Natural killer cell treated with Interleukin-12 subunit alpha and Interleukin-12 subunit beta and Interleukin-15 and Interleukin-18, amount 100 ng/mL, for 72 hours (primary cell): ENCODE measurements around the gene MAP1A. TPM values are rescaled to one million over a fixed set of nuclear protein-coding genes. Genes with fewer than 3 reads are reported as not detected.
"Not testable (repeated sequence)": the region's sequence is repeated elsewhere in the genome, so short reads cannot be mapped to it uniquely, and the experiment has no call there.

Source experiments
- ATAC-seq, 2 donors: fragments of 150-1000 bp; cut with Tn5 transposase in 1 of 2; sonication (Bioruptor Pico), chemical (Tn5 transposase) in 1 of 2; 2 replicates each; pipeline ENCODE4 v1.10.0; 2021
- DNase-seq: peaks from one replicate; pipeline ENCODE4 v3.0.0; 2022; ENCODE audit warnings: low spot score
- H3K27ac Mint-ChIP-seq, 2 donors: 1 replicate in 1 of 2; 2 replicates in 1 of 2; pipeline ENCODE4 v1.8.0; 2022; ENCODE audit warnings: mixed read lengths in 2 of 2, mild to moderate bottlenecking in 1 of 2, moderate library complexity in 1 of 2
- H3K27me3 Mint-ChIP-seq, 2 donors: 1 replicate in 1 of 2; 2 replicates in 1 of 2; pipeline ENCODE4 v1.8.0; 2022; ENCODE audit warnings: mixed read lengths in 2 of 2
- H3K36me3 Mint-ChIP-seq: one replicate; pipeline ENCODE4 v1.8.0; 2022; ENCODE audit warnings: mixed read lengths
- H3K4me1 Mint-ChIP-seq, 2 donors: 1 replicate in 1 of 2; 2 replicates in 1 of 2; pipeline ENCODE4 v1.8.0; 2022; ENCODE audit warnings: low read depth in 2 of 2, mixed read lengths in 2 of 2, mild to moderate bottlenecking in 1 of 2
- H3K4me3 Mint-ChIP-seq: one replicate; pipeline ENCODE4 v1.8.0; 2022; ENCODE audit warnings: mixed read lengths
- H3K9me3 Mint-ChIP-seq: 2 replicates; pipeline ENCODE4 v1.8.0; 2022; ENCODE audit warnings: mixed read lengths
- total RNA-seq, 2 donors: library from RNA; stranded (reverse); gene quantifications; one replicate each; pipeline ENCODE4 v1.2.3, GENCODE V29; 2022

MAP1A gene
- total RNA-seq, 2 donors from 2014 or later = 0.24 to 1.2 TPM

DNA sequence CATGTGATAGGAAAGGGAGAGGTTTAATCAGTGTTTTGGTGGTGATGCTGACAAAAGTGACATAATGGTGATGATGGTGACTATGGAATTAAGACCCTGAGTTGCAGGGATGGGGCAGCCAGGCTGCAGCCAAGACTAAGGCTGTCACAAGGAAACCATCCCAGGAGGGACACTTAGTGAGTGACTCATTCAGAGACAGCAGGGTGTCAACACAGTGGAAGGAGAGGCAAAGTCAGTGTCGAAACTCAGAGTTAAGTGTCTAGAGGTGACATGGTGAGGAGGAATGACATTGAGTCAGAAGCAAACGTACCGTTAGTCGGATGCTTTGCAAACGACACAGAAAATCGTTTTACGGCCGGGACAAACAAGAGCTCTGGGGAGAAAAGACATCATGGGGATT is 46.4 kb downstream of the MAP1A start:
- H3K4me1 Mint-ChIP-seq, H3K27ac Mint-ChIP-seq, DNase-seq, H3K9me3 Mint-ChIP-seq, H3K4me3 Mint-ChIP-seq, H3K36me3 Mint-ChIP-seq, H3K27me3 Mint-ChIP-seq: not testable (repeated sequence)
- ATAC-seq = peak; percentile 57 to 69

DNA sequence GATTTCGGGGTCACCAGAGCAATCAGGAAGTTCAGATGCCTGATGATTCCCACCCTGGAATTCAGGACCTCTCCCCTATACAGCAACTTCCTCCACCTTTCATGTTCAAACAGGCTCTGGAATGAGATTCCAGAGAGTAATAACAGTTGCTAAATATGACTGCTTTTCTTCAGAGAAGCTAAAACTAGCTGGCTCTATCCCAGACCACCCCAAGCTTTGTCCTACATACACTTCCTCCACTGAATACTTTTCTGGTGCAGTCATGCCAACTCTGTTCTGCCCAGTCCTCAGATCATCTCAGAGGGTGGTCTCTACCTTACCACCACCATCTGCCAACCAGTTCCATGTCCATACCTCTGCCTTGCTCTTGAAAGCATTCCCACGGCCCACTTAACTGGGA is 49.2 kb downstream of the MAP1A start:
- not testable (repeated sequence) for H3K4me1 Mint-ChIP-seq, ATAC-seq, H3K27ac Mint-ChIP-seq, H3K27me3 Mint-ChIP-seq, H3K36me3 Mint-ChIP-seq, H3K9me3 Mint-ChIP-seq, H3K4me3 Mint-ChIP-seq, DNase-seq

DNA sequence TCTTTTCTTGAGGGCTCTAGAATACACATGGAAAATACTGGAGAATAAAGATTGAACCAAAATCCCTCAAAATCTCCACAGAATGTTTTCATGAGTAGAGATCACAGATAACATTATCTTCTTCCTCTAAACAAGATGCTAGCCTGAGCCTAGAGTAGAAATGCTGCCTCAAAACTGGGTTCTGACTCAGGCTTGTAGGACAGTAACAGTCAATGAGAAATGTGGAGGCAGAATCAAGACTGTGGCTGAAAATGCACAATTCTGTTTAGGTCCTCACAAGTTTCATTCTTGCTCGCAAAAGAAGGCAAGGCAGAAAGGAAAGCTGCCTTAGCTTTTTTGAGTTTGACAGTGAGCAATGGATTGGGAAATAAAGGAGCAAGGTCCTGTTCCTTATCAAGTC is 57.2 kb downstream of the MAP1A start:
- H3K27me3 Mint-ChIP-seq, ATAC-seq, H3K4me1 Mint-ChIP-seq, H3K27ac Mint-ChIP-seq, H3K4me3 Mint-ChIP-seq, DNase-seq, H3K9me3 Mint-ChIP-seq, H3K36me3 Mint-ChIP-seq: not testable (repeated sequence)

Other genes starting within 250 kb of the MAP1A start
- gene TGM7, start 215.4 kb upstream of the MAP1A start, total RNA-seq = not detected
- 10 to 100 TPM; 11.8 to 12.6 TPM for gene LCMT2, start 187.0 kb upstream of the MAP1A start, total RNA-seq
- 10 to 100 TPM; 30.4 to 37.4 TPM for gene ZSCAN29, start 146.6 kb upstream of the MAP1A start, total RNA-seq
- 10 to 100 TPM; 24.3 to 61.1 TPM for gene TUBGCP4, start 146.5 kb upstream of the MAP1A start, total RNA-seq
- gene TP53BP1, start 24.5 kb upstream of the MAP1A start, total RNA-seq = 10 to 100 TPM; 27.8 to 46.7 TPM
- 10 to 100 TPM; 61.1 to 88.8 TPM for gene PPIP5K1, start 72.6 kb downstream of the MAP1A start, total RNA-seq
- gene CKMT1B, start 76.4 kb downstream of the MAP1A start, total RNA-seq = not detected
- under 1 TPM; 0.50 to 0.86 TPM for gene STRC, start 101.2 kb downstream of the MAP1A start, total RNA-seq
- 10 to 100 TPM; 10.3 to 13.6 TPM for gene CATSPER2, start 131.2 kb downstream of the MAP1A start, total RNA-seq
- not detected for gene CKMT1A, start 176.3 kb downstream of the MAP1A start, total RNA-seq
- gene PDIA3, start 228.8 kb downstream of the MAP1A start, total RNA-seq = 100 to 1,000 TPM; 365 to 555 TPM